Endothelial cell of umbilical vein (primary cell): ENCODE measurements around the gene DAPK2. TPM values are rescaled to one million over a fixed set of nuclear protein-coding genes. Genes with fewer than 3 reads are reported as not detected.

ENCODE experiments used
- BruUV-seq: library from RNA; stranded (reverse); fragments of 400-500 nt; replicated peaks from 2 replicates; lab custom pipeline; 2021; lab: Mats Ljungman, UMichigan
- CTCF ChIA-PET: fragments of 300-600, 350-600 bp; sonication (Branson Sonifier 250); formaldehyde crosslinking; loops from one replicate; lab custom pipeline; 2021; ENCODE audit warnings: antibody characterized with exemption, inconsistent platforms; lab: Charles Lee
- POLR2A ChIA-PET: fragments of 300-600, 350-600 bp; sonication (Branson Sonifier 250); formaldehyde crosslinking; loops from one replicate; lab custom pipeline; 2021; ENCODE audit warnings: antibody characterized with exemption, inconsistent platforms; lab: Charles Lee
- DNase-seq: peaks from one replicate; pipeline ENCODE4 v3.0.0-alpha.2; 2011; ENCODE audit warnings: low read depth, low spot score
- FAIRE-seq: peaks from 2 replicates; lab custom pipeline; 2011; peaks lifted over from hg19 to GRCh38; lab: Jason Lieb, UNC
- H2AFZ ChIP-seq: 2 replicates; pipeline ENCODE4 v1.6.0; 2012; ENCODE audit warnings: low read depth, low read length, control low read depth, inconsistent platforms
- H3K27ac ChIP-seq: 2 replicates; pipeline ENCODE4 v1.5.1; 2011; ENCODE audit warnings: low read depth, mild to moderate bottlenecking, control low read depth, low read length, moderate library complexity; ENCODE audit not compliant: insufficient read depth
- H3K27me3 ChIP-seq, 2 experiments: 2 replicates each; pipeline versions ENCODE4 v1.6.0 to v1.6.1; 2011; ENCODE audit warnings: low read length in 2 of 2, mixed read lengths in 1 of 2; ENCODE audit not compliant: control insufficient read depth in 2 of 2, insufficient read depth in 2 of 2
- H3K36me3 ChIP-seq, 2 experiments: 2 replicates in 1 of 2; 3 replicates in 1 of 2; pipeline ENCODE4 v1.5.1; 2011; ENCODE audit warnings: low read length in 2 of 2, mild to moderate bottlenecking in 1 of 2, moderate library complexity in 1 of 2; ENCODE audit not compliant: control insufficient read depth in 2 of 2, insufficient read depth in 2 of 2; ENCODE audit errors: extremely low read depth in 1 of 2
- H3K4me1 ChIP-seq: 3 replicates; pipeline ENCODE4 v1.5.1; 2011; ENCODE audit warnings: mild to moderate bottlenecking, low read length; ENCODE audit not compliant: control insufficient read depth, insufficient read depth; ENCODE audit errors: extremely low read depth
- H3K4me2 ChIP-seq: 2 replicates; pipeline ENCODE4 v1.6.1; 2011; ENCODE audit warnings: low read length, control low read depth, mixed read lengths; ENCODE audit not compliant: insufficient read depth
- H3K4me3 ChIP-seq, 3 experiments: fragments of 200-600 bp in 1 of 3; sonication (generic), shearing (Covaris generic) in 1 of 3; replicated peaks in 1 of 3; 2 replicates each; pipeline ENCODE4 v1.5.1; 2011 to 2016; ENCODE audit warnings: control low read depth in 3 of 3, low read length in 3 of 3, mild to moderate bottlenecking in 2 of 3, inconsistent platforms in 1 of 3, low read depth in 1 of 3, moderate library complexity in 1 of 3; ENCODE audit not compliant: insufficient read depth in 1 of 3
- H3K79me2 ChIP-seq: 2 replicates; pipeline ENCODE4 v1.6.0; 2012; ENCODE audit warnings: low read length, inconsistent platforms; ENCODE audit not compliant: control insufficient read depth, insufficient read depth
- H3K9ac ChIP-seq: replicated peaks from 2 replicates; pipeline ENCODE3; 2011; ENCODE audit warnings: low read length, control low read depth; ENCODE audit not compliant: insufficient read depth; ENCODE audit errors: extremely low read depth
- H3K9me1 ChIP-seq: replicated peaks from 3 replicates; pipeline ENCODE4 v1.6.0; 2011; ENCODE audit warnings: mild to moderate bottlenecking, low read length; ENCODE audit not compliant: control insufficient read depth, insufficient read depth; ENCODE audit errors: extremely low read depth
- H3K9me3 ChIP-seq: replicated peaks from 2 replicates; pipeline ENCODE4 v1.5.1; 2012; ENCODE audit warnings: low read length, inconsistent platforms; ENCODE audit not compliant: control insufficient read depth, insufficient read depth
- H4K20me1 ChIP-seq: replicated peaks from 2 replicates; pipeline ENCODE3; 2011; ENCODE audit warnings: mild to moderate bottlenecking, low read length; ENCODE audit not compliant: control insufficient read depth, insufficient read depth; ENCODE audit errors: extremely low read depth
- EZH2 ChIP-seq: IDR thresholded peaks from 2 replicates; pipeline ENCODE4 v1.6.1; 2012; ENCODE audit warnings: borderline replicate concordance, low read depth, mild to moderate bottlenecking, moderate library complexity, low read length, inconsistent platforms; ENCODE audit not compliant: severe bottlenecking
- FOS ChIP-seq: IDR thresholded peaks from 2 replicates; pipeline ENCODE4 v1.6.1; 2011; ENCODE audit warnings: mild to moderate bottlenecking, low read length, moderate library complexity, borderline replicate concordance; ENCODE audit not compliant: insufficient read depth
- GATA2 ChIP-seq: IDR thresholded peaks from 2 replicates; pipeline ENCODE4 v1.7.0; 2011; ENCODE audit warnings: low read depth, mild to moderate bottlenecking, moderate library complexity, mixed read lengths, low read length; ENCODE audit not compliant: insufficient read length, insufficient read depth
- JUN ChIP-seq: IDR thresholded peaks from 2 replicates; pipeline ENCODE4 v1.6.1; 2011; ENCODE audit warnings: borderline replicate concordance, low read depth; ENCODE audit not compliant: insufficient read length, insufficient read depth
- MYC ChIP-seq: IDR thresholded peaks from one replicate; pipeline ENCODE4 v1.6.1; 2011; ENCODE audit warnings: mild to moderate bottlenecking, low read depth, low read length
- POLR2A ChIP-seq: IDR thresholded peaks from 2 replicates; pipeline ENCODE4 v1.6.1; 2012; ENCODE audit warnings: low read depth, mild to moderate bottlenecking, control low read depth, low read length
- POLR2AphosphoS5 ChIP-seq: IDR thresholded peaks from 2 replicates; pipeline ENCODE4 v1.6.1; 2012; ENCODE audit warnings: low read depth, mild to moderate bottlenecking, control low read depth, low read length, moderate library complexity; ENCODE audit not compliant: insufficient read depth
- dilution Hi-C: fragments of 300-500 bp; cut with MboI; formaldehyde crosslinking; loops from one replicate; pipeline ENCODE4 v1.15.0; 2019; ENCODE audit warnings: low sequenced_read_pairs; ENCODE audit not compliant: extremely low pct_ligation_motif_present
- intact Hi-C: fragments of 100-400 bp; cut with micrococcal nuclease; formaldehyde crosslinking; loops from one replicate; pipeline ENCODE4 v1.10.0; 2022
- polyA plus RNA-seq, 4 experiments: library from polyadenylated mRNA; depleted of rRNA in 3 of 4; stranded (reverse) in 3 of 4; unstranded in 1 of 4; fragments of >200 nt; gene quantifications; 2 replicates each; pipeline versions ENCODE4 v1.2.1 to v1.2.3, GENCODE V29; 2011 to 2012; ENCODE audit warnings: missing spikeins in 1 of 4
- total RNA-seq: library from RNA; stranded (reverse); gene quantifications from 2 replicates; pipeline ENCODE4 v1.2.3, GENCODE V29; 2021
- TF ChIP-seq, protein P1 (sequence below), 2 donors: IDR thresholded peaks; 1 replicate in 1 of 2; 2 replicates in 1 of 2; pipeline ENCODE4 v1.5.1; 2011; ENCODE audit warnings: low read length in 2 of 2, mild to moderate bottlenecking in 2 of 2, moderate library complexity in 2 of 2, control low read depth in 1 of 2, inconsistent platforms in 1 of 2, low read depth in 1 of 2; ENCODE audit not compliant: insufficient read depth in 1 of 2; ENCODE audit errors: extremely low read depth in 1 of 2

DAPK2 gene
- total and polyA plus RNA-seq, 2 donors (not counting 3 experiments of a cell fraction or from before 2014, with no cell fraction given) = 2.8 to 6.7 TPM

- dilution Hi-C loops = no loop called here
- no TSS peak for BruUV-seq
- Histone ChIP-seq H3K9me1 (no peaks in the 10 kb centered on the region), H3K9ac (no peak overlapping the region), H3K79me2 (no peaks in the 10 kb centered on the region), H3K36me3 (no peaks in the 10 kb centered on the region), H3K4me1 (peaks cover 5% of the 10 kb centered on the region), H3K4me3 (no peak overlapping the region), H2AFZ (no peak overlapping the region), H3K9me3 (no peaks in the 10 kb centered on the region), H3K4me2 (no peak overlapping the region), H4K20me1 (no peaks in the 10 kb centered on the region), H3K27me3 (peaks cover 0 to 6% of the 10 kb centered on the region in 2 experiments), H3K27ac (no peak overlapping the region)
- ChIA-PET POLR2A (no interaction called here), CTCF (interaction anchor here (1.0 to 2.2 kb wide), 3 partner anchors 13 to 218 kb away, joined by 3 to 7 read pairs (median 6); partner anchors contain the start of gene DAPK2)
- peak; percentile 42 for DNase-seq
- TF ChIP-seq, protein P1, sequence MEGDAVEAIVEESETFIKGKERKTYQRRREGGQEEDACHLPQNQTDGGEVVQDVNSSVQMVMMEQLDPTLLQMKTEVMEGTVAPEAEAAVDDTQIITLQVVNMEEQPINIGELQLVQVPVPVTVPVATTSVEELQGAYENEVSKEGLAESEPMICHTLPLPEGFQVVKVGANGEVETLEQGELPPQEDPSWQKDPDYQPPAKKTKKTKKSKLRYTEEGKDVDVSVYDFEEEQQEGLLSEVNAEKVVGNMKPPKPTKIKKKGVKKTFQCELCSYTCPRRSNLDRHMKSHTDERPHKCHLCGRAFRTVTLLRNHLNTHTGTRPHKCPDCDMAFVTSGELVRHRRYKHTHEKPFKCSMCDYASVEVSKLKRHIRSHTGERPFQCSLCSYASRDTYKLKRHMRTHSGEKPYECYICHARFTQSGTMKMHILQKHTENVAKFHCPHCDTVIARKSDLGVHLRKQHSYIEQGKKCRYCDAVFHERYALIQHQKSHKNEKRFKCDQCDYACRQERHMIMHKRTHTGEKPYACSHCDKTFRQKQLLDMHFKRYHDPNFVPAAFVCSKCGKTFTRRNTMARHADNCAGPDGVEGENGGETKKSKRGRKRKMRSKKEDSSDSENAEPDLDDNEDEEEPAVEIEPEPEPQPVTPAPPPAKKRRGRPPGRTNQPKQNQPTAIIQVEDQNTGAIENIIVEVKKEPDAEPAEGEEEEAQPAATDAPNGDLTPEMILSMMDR (IDR thresholded peaks at IDR 0.05; ENCODE audit: extremely low read depth in 1 of 2, insufficient read depth in 1 of 2, low read depth in 1 of 2, low read length in 2 of 2) = no peak
- TF ChIP-seq FOS = no peak
- no peak for TF ChIP-seq MYC
- no peak for TF ChIP-seq JUN
- TF ChIP-seq EZH2 = no peak
- no peak for TF ChIP-seq POLR2AphosphoS5
- TF ChIP-seq GATA2 = no peak
- no peak for TF ChIP-seq POLR2A
- intact Hi-C loops = no loop called here
- FAIRE-seq = peak; percentile 76
Measured at GRCh38 chr15:63969652-63970421, 76.4 kb downstream of the DAPK2 start.
